Astrocyte (in vitro differentiated cells and primary cell): ENCODE measurements around the gene IL6ST. TPM values are rescaled to one million over a fixed set of nuclear protein-coding genes. Genes with fewer than 3 reads are reported as not detected.
A peak's percentile ranks its signal among the peaks of the same experiment; 100 is the strongest.
"Not testable (repeated sequence)": the region's sequence is repeated elsewhere in the genome, so short reads cannot be mapped to it uniquely, and the experiment has no call there.

ENCODE experiments used
- DNase-seq: peaks from one replicate; pipeline ENCODE4 v3.0.0-alpha.2; 2010; ENCODE audit warnings: low read depth
- FAIRE-seq: peaks from 2 replicates; lab custom pipeline; 2011; peaks lifted over from hg19 to GRCh38; lab: Jason Lieb, UNC
- H2AFZ ChIP-seq: 2 replicates; pipeline ENCODE4 v1.6.0; 2012; ENCODE audit warnings: low read depth, low read length, inconsistent platforms
- H3K27ac ChIP-seq: 2 replicates; pipeline ENCODE4 v1.5.1; 2011; ENCODE audit warnings: low read depth, low read length, inconsistent platforms
- H3K27me3 ChIP-seq: 2 replicates; pipeline ENCODE4 v1.6.0; 2011; ENCODE audit warnings: low read length, inconsistent platforms; ENCODE audit not compliant: insufficient read depth
- H3K36me3 ChIP-seq: 2 replicates; pipeline ENCODE4 v1.5.1; 2011; ENCODE audit warnings: low read length, inconsistent platforms; ENCODE audit not compliant: insufficient read depth
- H3K4me1 ChIP-seq: 2 replicates; pipeline ENCODE4 v1.5.1; 2011; ENCODE audit warnings: low read length, inconsistent platforms; ENCODE audit not compliant: insufficient read depth
- H3K4me2 ChIP-seq: 2 replicates; pipeline ENCODE4 v1.6.0; 2012; ENCODE audit warnings: low read length, inconsistent platforms
- H3K4me3 ChIP-seq: 2 replicates; pipeline ENCODE4 v1.5.1; 2011; ENCODE audit warnings: low read depth, mild to moderate bottlenecking, low read length, inconsistent platforms; ENCODE audit not compliant: insufficient read depth
- H3K79me2 ChIP-seq: 2 replicates; pipeline ENCODE4 v1.6.0; 2012; ENCODE audit warnings: mild to moderate bottlenecking, low read length, inconsistent platforms; ENCODE audit not compliant: insufficient read depth
- H3K9ac ChIP-seq: 2 replicates; pipeline ENCODE4 v1.6.0; 2012; ENCODE audit warnings: mild to moderate bottlenecking, low read length, inconsistent platforms
- H3K9me3 ChIP-seq: 2 replicates; pipeline ENCODE4 v1.5.1; 2012; ENCODE audit warnings: low read depth, mild to moderate bottlenecking, low read length, inconsistent platforms; ENCODE audit not compliant: insufficient read depth
- H4K20me1 ChIP-seq: 2 replicates; pipeline ENCODE4 v1.6.0; 2012; ENCODE audit warnings: low read length, inconsistent platforms; ENCODE audit not compliant: insufficient read depth
- H3K27ac Mint-ChIP-seq: one replicate; pipeline ENCODE4 v1.8.0; 2021; ENCODE audit warnings: mild to moderate bottlenecking, mixed read lengths; ENCODE audit not compliant: unreplicated experiment
- H3K27me3 Mint-ChIP-seq: one replicate; pipeline ENCODE4 v1.8.0; 2021; ENCODE audit warnings: low read depth, mixed read lengths; ENCODE audit not compliant: unreplicated experiment
- H3K36me3 Mint-ChIP-seq: one replicate; pipeline ENCODE4 v1.8.0; 2021; ENCODE audit warnings: low read depth, mixed read lengths; ENCODE audit not compliant: unreplicated experiment
- H3K4me1 Mint-ChIP-seq: one replicate; pipeline ENCODE4 v1.8.0; 2021; ENCODE audit warnings: low read depth, mixed read lengths; ENCODE audit not compliant: unreplicated experiment
- H3K4me3 Mint-ChIP-seq: one replicate; pipeline ENCODE4 v1.8.0; 2021; ENCODE audit warnings: mild to moderate bottlenecking, moderate library complexity, mixed read lengths; ENCODE audit not compliant: unreplicated experiment
- H3K9me3 Mint-ChIP-seq: one replicate; pipeline ENCODE4 v1.8.0; 2021; ENCODE audit warnings: mild to moderate bottlenecking, mixed read lengths; ENCODE audit not compliant: unreplicated experiment
- CTCF ChIP-seq: IDR thresholded peaks from 2 replicates; pipeline ENCODE4 v1.5.1; 2011; ENCODE audit warnings: low read depth, mild to moderate bottlenecking, inconsistent platforms, low read length, moderate library complexity; ENCODE audit not compliant: insufficient read depth
- EZH2 ChIP-seq: IDR thresholded peaks from 2 replicates; pipeline ENCODE4 v1.6.1; 2012; ENCODE audit warnings: mild to moderate bottlenecking, low read length, inconsistent platforms; ENCODE audit not compliant: insufficient read depth
- total RNA-seq: library from RNA; stranded (reverse); gene quantifications from 2 replicates; pipeline ENCODE4 v1.2.1, GENCODE V29; 2021

Gene IL6ST
- total RNA-seq, 1 donor from 2014 or later: 158 TPM

GRCh38 chr5:55965525-55965924 lies 29.2 kb downstream of the IL6ST start:
- no peak overlapping the region for H3K9ac ChIP-seq
- Mint-ChIP-seq H3K9me3 (no peaks in the 10 kb centered on the region), H3K27ac (no peak overlapping the region), H3K27me3 (no peaks in the 10 kb centered on the region), H3K4me1 (peaks cover 11% of the 10 kb centered on the region), H3K4me3 (no peak overlapping the region), H3K36me3 (peaks cover 8% of the 10 kb centered on the region)
- DNase-seq: no peak
- H3K4me3 ChIP-seq: no peak overlapping the region
- H2AFZ ChIP-seq: no peak overlapping the region
- H3K4me1 ChIP-seq: peaks cover 7% of the 10 kb centered on the region
- FAIRE-seq: no peak
- no peak overlapping the region for H3K27ac ChIP-seq
- H3K9me3 ChIP-seq: no peaks in the 10 kb centered on the region
- H4K20me1 ChIP-seq: peaks cover 3% of the 10 kb centered on the region
- no peak for TF ChIP-seq CTCF
- TF ChIP-seq EZH2: no peak
- H3K79me2 ChIP-seq: peaks cover 8% of the 10 kb centered on the region
- H3K4me2 ChIP-seq: no peak overlapping the region
- H3K27me3 ChIP-seq: no peaks in the 10 kb centered on the region
- H3K36me3 ChIP-seq: peaks cover 4% of the 10 kb centered on the region

GRCh38 chr5:55960779-55961178 lies 34.0 kb downstream of the IL6ST start:
- H3K4me2 ChIP-seq: no peak overlapping the region
- no peaks in the 10 kb centered on the region for H3K79me2 ChIP-seq
- Mint-ChIP-seq H3K9me3 (no peaks in the 10 kb centered on the region), H3K27ac (no peak overlapping the region), H3K36me3 (peaks cover 6% of the 10 kb centered on the region), H3K27me3 (no peaks in the 10 kb centered on the region), H3K4me1 (no peaks in the 10 kb centered on the region), H3K4me3 (no peak overlapping the region)
- DNase-seq (no peak), FAIRE-seq (no peak)
- peaks cover 14% of the 10 kb centered on the region for H3K36me3 ChIP-seq
- no peaks in the 10 kb centered on the region for H4K20me1 ChIP-seq
- H3K4me3 ChIP-seq: no peak overlapping the region
- H3K9me3 ChIP-seq: no peaks in the 10 kb centered on the region
- TF ChIP-seq EZH2 (no peak), CTCF (no peak)
- no peak overlapping the region for H2AFZ ChIP-seq
- no peaks in the 10 kb centered on the region for H3K27me3 ChIP-seq
- no peak overlapping the region for H3K27ac ChIP-seq
- H3K9ac ChIP-seq: no peak overlapping the region
- no peaks in the 10 kb centered on the region for H3K4me1 ChIP-seq

GRCh38 chr5:55959208-55959607 lies 35.6 kb downstream of the IL6ST start:
- Histone ChIP-seq H3K27me3 (no peaks in the 10 kb centered on the region), H2AFZ (no peak overlapping the region), H4K20me1 (no peaks in the 10 kb centered on the region), H3K79me2 (no peaks in the 10 kb centered on the region), H3K9me3 (no peaks in the 10 kb centered on the region), H3K36me3 (peaks cover 14% of the 10 kb centered on the region), H3K4me2 (no peak overlapping the region), H3K4me3 (no peak overlapping the region), H3K27ac (no peak overlapping the region), H3K4me1 (no peaks in the 10 kb centered on the region), H3K9ac (no peak overlapping the region)
- no peaks in the 10 kb centered on the region for H3K4me1 Mint-ChIP-seq
- H3K4me3 Mint-ChIP-seq: no peak overlapping the region
- no peak overlapping the region for H3K27ac Mint-ChIP-seq
- no peak for DNase-seq
- H3K9me3 Mint-ChIP-seq: no peaks in the 10 kb centered on the region
- FAIRE-seq: no peak
- H3K36me3 Mint-ChIP-seq: peaks cover 6% of the 10 kb centered on the region
- H3K27me3 Mint-ChIP-seq: no peaks in the 10 kb centered on the region
- TF ChIP-seq EZH2 (no peak), CTCF (no peak)

- H2AFZ ChIP-seq, H3K4me3 Mint-ChIP-seq, H3K79me2 ChIP-seq, H3K4me1 ChIP-seq, H3K9me3 Mint-ChIP-seq, DNase-seq, H3K27ac ChIP-seq, H3K27me3 Mint-ChIP-seq, H3K27ac Mint-ChIP-seq, H3K9me3 ChIP-seq, H4K20me1 ChIP-seq, H3K4me2 ChIP-seq, H3K4me1 Mint-ChIP-seq, H3K4me3 ChIP-seq, H3K27me3 ChIP-seq, H3K9ac ChIP-seq: not testable (repeated sequence)
- peaks cover 14% of the 10 kb centered on the region for H3K36me3 ChIP-seq
- peak; percentile 43 for FAIRE-seq
- peaks cover 13% of the 10 kb centered on the region for H3K36me3 Mint-ChIP-seq
Observed at GRCh38 chr5:55941154-55941553, 53.6 kb downstream of the IL6ST start.
